Measurements from ENCODE around the gene HUWE1.

HUWE1 gene

GRCh38 chrX:53711436-53711835 lies 24.9 kb upstream of the HUWE1 start:
- Histone ChIP-seq H3K4me1 (ENCODE audit: insufficient read depth, low read length, severe bottlenecking) (peaks cover 14% of the 10 kb centered on the region), H3K9ac (ENCODE audit: low read length) (no peak overlapping the region), H4K20me1 (ENCODE audit: insufficient read depth, low read length) (no peaks in the 10 kb centered on the region), H3K9me3 (ENCODE audit: low read length) (no peaks in the 10 kb centered on the region), H3K79me2 (ENCODE audit: insufficient read depth, low read length) (no peaks in the 10 kb centered on the region), H3K27me3 (ENCODE audit: insufficient read depth, low read length) (no peaks in the 10 kb centered on the region), H3K4me2 (ENCODE audit: low read length) (no peak overlapping the region), H3F3A (ENCODE audit: insufficient read depth, low read length) (no peaks in the 10 kb centered on the region), H3K4me3 (ENCODE audit: low read depth, low read length, poor library complexity, severe bottlenecking) (no peak overlapping the region), H3K36me3 (ENCODE audit: insufficient read depth, low read length) (no peaks in the 10 kb centered on the region; the same call in 1 of the 2 replicates), H3K27ac (ENCODE audit: low read depth, low read length, poor library complexity, severe bottlenecking) (no peak overlapping the region), H2AFZ (ENCODE audit: low read length) (no peak overlapping the region), H3K9me2 (ENCODE audit: low read depth, low read length) (no peaks in the 10 kb centered on the region)
- TF ChIP-seq EZH2 (IDR thresholded peaks at IDR 0.05; ENCODE audit: borderline replicate concordance, low read length): no peak
- no peak for TF ChIP-seq CTCF (IDR thresholded peaks at IDR 0.05; ENCODE audit: low read length)

GRCh38 chrX:53704854-53705253 lies 18.3 kb upstream of the HUWE1 start:
- Histone ChIP-seq H3K4me3 (ENCODE audit: low read depth, low read length, poor library complexity, severe bottlenecking) (no peak overlapping the region), H3K9me2 (ENCODE audit: low read depth, low read length) (no peaks in the 10 kb centered on the region), H2AFZ (ENCODE audit: low read length) (no peak overlapping the region), H3K27ac (ENCODE audit: low read depth, low read length, poor library complexity, severe bottlenecking) (no peak overlapping the region), H3K79me2 (ENCODE audit: insufficient read depth, low read length) (no peaks in the 10 kb centered on the region), H4K20me1 (ENCODE audit: insufficient read depth, low read length) (no peaks in the 10 kb centered on the region), H3K9me3 (ENCODE audit: low read length) (no peaks in the 10 kb centered on the region), H3F3A (ENCODE audit: insufficient read depth, low read length) (no peaks in the 10 kb centered on the region), H3K9ac (ENCODE audit: low read length) (no peak overlapping the region), H3K27me3 (ENCODE audit: insufficient read depth, low read length) (no peaks in the 10 kb centered on the region), H3K36me3 (ENCODE audit: insufficient read depth, low read length) (no peaks in the 10 kb centered on the region), H3K4me1 (ENCODE audit: insufficient read depth, low read length, severe bottlenecking) (no peaks in the 10 kb centered on the region), H3K4me2 (ENCODE audit: low read length) (no peak overlapping the region)
- TF ChIP-seq CTCF (IDR thresholded peaks at IDR 0.05; ENCODE audit: low read length) (no peak), EZH2 (IDR thresholded peaks at IDR 0.05; ENCODE audit: borderline replicate concordance, low read length) (no peak)

GRCh38 chrX:53704294-53704693 lies 17.8 kb upstream of the HUWE1 start:
- Histone ChIP-seq H3K9ac (ENCODE audit: low read length) (no peak overlapping the region), H3F3A (ENCODE audit: insufficient read depth, low read length) (no peaks in the 10 kb centered on the region), H3K79me2 (ENCODE audit: insufficient read depth, low read length) (no peaks in the 10 kb centered on the region), H3K27ac (ENCODE audit: low read depth, low read length, poor library complexity, severe bottlenecking) (no peak overlapping the region), H3K4me3 (ENCODE audit: low read depth, low read length, poor library complexity, severe bottlenecking) (no peak overlapping the region), H3K9me3 (ENCODE audit: low read length) (no peaks in the 10 kb centered on the region), H3K9me2 (ENCODE audit: low read depth, low read length) (no peaks in the 10 kb centered on the region), H4K20me1 (ENCODE audit: insufficient read depth, low read length) (no peaks in the 10 kb centered on the region), H3K36me3 (ENCODE audit: insufficient read depth, low read length) (no peaks in the 10 kb centered on the region), H3K4me1 (ENCODE audit: insufficient read depth, low read length, severe bottlenecking) (no peaks in the 10 kb centered on the region), H2AFZ (ENCODE audit: low read length) (no peak overlapping the region), H3K4me2 (ENCODE audit: low read length) (no peak overlapping the region), H3K27me3 (ENCODE audit: insufficient read depth, low read length) (no peaks in the 10 kb centered on the region)
- TF ChIP-seq EZH2 (IDR thresholded peaks at IDR 0.05; ENCODE audit: borderline replicate concordance, low read length): no peak
- TF ChIP-seq CTCF (IDR thresholded peaks at IDR 0.05; ENCODE audit: low read length): no peak

Data from OCI-LY1 (cell line).